Right atrium auricular region (tissue), 2 donors: ENCODE data around the gene HMCN1. TPM values are rescaled to one million over a fixed set of nuclear protein-coding genes. Genes with fewer than 3 reads are reported as not detected.
"Not testable (repeated sequence)": the region's sequence is repeated elsewhere in the genome, so short reads cannot be mapped to it uniquely, and the experiment has no call there.

ENCODE experiments used
- DNase-seq: peaks from one replicate; pipeline ENCODE4 v3.0.0-alpha.2; 2019; ENCODE audit warnings: low spot score
- H3K27ac ChIP-seq, 2 donors: fragments of 200-600 bp; sonication (generic); 1 replicate in 1 of 2; 2 replicates in 1 of 2; pipeline ENCODE4 v1.5.1; 2016 to 2019
- H3K27me3 ChIP-seq, 2 donors: fragments of 200-600 bp; sonication (generic); one replicate each; pipeline versions ENCODE4 v1.5.1 to v1.6.0; 2017 to 2019
- H3K36me3 ChIP-seq: fragments of 200-600 bp; sonication (generic); one replicate; pipeline ENCODE4 v1.5.1; 2016
- H3K4me1 ChIP-seq, 2 donors: fragments of 200-600 bp; sonication (generic); one replicate each; pipeline versions ENCODE4 v1.5.1 to v1.6.0; 2017 to 2019
- H3K4me3 ChIP-seq, 2 donors: fragments of 200-600 bp; sonication (generic); 1 replicate in 1 of 2; 2 replicates in 1 of 2; pipeline ENCODE4 v1.5.1; 2017 to 2019; ENCODE audit warnings: mild to moderate bottlenecking in 1 of 2, moderate library complexity in 1 of 2
- H3K9me3 ChIP-seq, 2 donors: fragments of 200-600 bp; sonication (generic); one replicate each; pipeline ENCODE4 v1.5.1; 2019
- total RNA-seq, 2 donors: library from RNA; depleted of rRNA; stranded (reverse); fragments of >200 nt; gene quantifications; one replicate each; pipeline ENCODE4 v1.1.0, GENCODE V29; 2016
- TF ChIP-seq, protein P1 (sequence below), 2 donors: fragments of 200-600 bp; sonication (generic); IDR thresholded peaks; one replicate each; pipeline ENCODE4 v1.5.1; 2019; ENCODE audit warnings: antibody characterized with exemption in 2 of 2

HMCN1 gene
- total RNA-seq, 2 donors from 2014 or later, result 14.8 to 20.2 TPM

GRCh38 chr1:185769136-185769535, 34.9 kb downstream of the HMCN1 start:
- Histone ChIP-seq H3K27ac (no peak overlapping the region), H3K4me1 (no peaks in the 10 kb centered on the region), H3K36me3 (no peaks in the 10 kb centered on the region)

DNA sequence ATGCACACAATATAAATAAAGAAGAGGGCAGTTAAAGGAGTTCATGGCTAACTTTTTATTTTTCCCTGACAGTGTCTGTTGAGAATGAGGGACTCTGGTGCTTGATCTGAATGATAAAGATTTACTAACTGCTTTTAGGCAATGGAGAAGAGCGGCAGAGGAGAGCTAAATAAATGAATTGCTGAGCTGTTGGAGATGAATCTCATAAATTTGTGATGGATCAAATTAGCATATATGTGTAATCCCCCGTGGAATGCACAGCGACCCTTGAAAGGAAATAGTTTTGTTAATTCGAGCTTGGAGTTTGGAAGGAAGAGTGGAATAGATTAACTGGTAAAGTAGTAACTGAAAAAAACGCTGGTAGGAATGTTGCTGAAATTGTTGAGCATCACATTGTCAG, 40.2 kb downstream of the HMCN1 start:
- Histone ChIP-seq H3K36me3 (no peaks in the 10 kb centered on the region), H3K27me3 (no peaks in the 10 kb centered on the region), H3K27ac (no peak overlapping the region), H3K4me3 (no peak overlapping the region), H3K4me1 (no peaks in the 10 kb centered on the region), H3K9me3 (no peaks in the 10 kb centered on the region)
- DNase-seq, result no peak
- TF ChIP-seq, protein P1, sequence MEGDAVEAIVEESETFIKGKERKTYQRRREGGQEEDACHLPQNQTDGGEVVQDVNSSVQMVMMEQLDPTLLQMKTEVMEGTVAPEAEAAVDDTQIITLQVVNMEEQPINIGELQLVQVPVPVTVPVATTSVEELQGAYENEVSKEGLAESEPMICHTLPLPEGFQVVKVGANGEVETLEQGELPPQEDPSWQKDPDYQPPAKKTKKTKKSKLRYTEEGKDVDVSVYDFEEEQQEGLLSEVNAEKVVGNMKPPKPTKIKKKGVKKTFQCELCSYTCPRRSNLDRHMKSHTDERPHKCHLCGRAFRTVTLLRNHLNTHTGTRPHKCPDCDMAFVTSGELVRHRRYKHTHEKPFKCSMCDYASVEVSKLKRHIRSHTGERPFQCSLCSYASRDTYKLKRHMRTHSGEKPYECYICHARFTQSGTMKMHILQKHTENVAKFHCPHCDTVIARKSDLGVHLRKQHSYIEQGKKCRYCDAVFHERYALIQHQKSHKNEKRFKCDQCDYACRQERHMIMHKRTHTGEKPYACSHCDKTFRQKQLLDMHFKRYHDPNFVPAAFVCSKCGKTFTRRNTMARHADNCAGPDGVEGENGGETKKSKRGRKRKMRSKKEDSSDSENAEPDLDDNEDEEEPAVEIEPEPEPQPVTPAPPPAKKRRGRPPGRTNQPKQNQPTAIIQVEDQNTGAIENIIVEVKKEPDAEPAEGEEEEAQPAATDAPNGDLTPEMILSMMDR (IDR thresholded peaks at IDR 0.05), result no peak

More at GRCh38 chr1:185769136-185769535, 34.9 kb downstream of the HMCN1 start:
- TF ChIP-seq, protein P1 (IDR thresholded peaks at IDR 0.05), result no peak
- Histone ChIP-seq H3K9me3 (no peaks in the 10 kb centered on the region), H3K4me3 (no peak overlapping the region), H3K27me3 (no peaks in the 10 kb centered on the region)
- no peak for DNase-seq

DNA sequence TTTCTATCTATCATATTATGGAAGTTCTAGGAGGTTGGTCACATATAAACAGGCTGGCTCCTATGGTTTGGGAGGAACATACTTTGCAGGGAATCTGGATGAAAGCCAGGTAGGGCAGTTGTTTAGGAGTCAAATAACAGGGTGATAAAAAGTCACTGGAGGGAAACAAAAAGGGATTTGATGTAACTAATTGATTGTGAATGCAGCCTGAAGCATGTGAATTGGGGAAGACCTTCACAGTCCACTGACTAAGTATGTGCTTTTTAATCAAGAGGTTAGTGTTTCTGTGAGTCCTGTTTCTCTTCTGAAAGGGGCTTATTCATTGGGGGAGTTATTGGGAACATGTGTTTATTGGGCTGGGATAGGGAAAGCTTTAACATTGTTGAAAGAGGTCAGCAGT, 41.3 kb downstream of the HMCN1 start:
- Histone ChIP-seq H3K36me3 (no peaks in the 10 kb centered on the region), H3K27me3 (no peaks in the 10 kb centered on the region), H3K9me3 (no peaks in the 10 kb centered on the region), H3K4me1 (no peaks in the 10 kb centered on the region), H3K27ac (no peak overlapping the region), H3K4me3 (no peak overlapping the region)
- TF ChIP-seq, protein P1 (IDR thresholded peaks at IDR 0.05), result no peak
- no peak for DNase-seq

DNA sequence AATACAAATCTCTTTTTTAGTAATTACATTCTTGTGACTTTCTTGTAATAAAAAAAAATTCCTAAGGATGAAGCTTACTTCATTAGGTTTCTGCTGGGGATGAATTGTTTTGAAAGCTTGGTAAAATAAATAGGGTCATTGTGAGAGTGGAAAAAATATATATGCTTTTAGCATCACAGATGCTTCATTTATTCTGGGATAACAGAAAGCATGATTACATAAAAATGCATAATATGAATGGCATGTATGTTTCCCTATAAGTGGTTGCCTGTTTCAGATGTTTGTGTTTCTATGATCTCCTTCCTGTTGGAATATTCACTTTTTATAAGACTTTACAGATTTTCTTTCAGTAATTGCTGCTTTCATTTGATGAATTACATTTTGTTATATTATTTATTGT, 42.3 kb downstream of the HMCN1 start:
- no peak for DNase-seq
- Histone ChIP-seq H3K36me3 (no peaks in the 10 kb centered on the region), H3K27me3 (no peaks in the 10 kb centered on the region), H3K4me1 (no peaks in the 10 kb centered on the region), H3K27ac (no peak overlapping the region), H3K9me3 (no peaks in the 10 kb centered on the region), H3K4me3 (no peak overlapping the region)
- TF ChIP-seq, protein P1 (IDR thresholded peaks at IDR 0.05), result no peak

GRCh38 chr1:185783860-185784259, 49.7 kb downstream of the HMCN1 start:
- H3K36me3 ChIP-seq, H3K27ac ChIP-seq, H3K9me3 ChIP-seq, H3K27me3 ChIP-seq, H3K4me3 ChIP-seq, DNase-seq: not testable (repeated sequence)
- H3K4me1 ChIP-seq, result peaks cover 0 to 22% of the 10 kb centered on the region in 2 donors

- no peak for DNase-seq
- Histone ChIP-seq H3K27ac (no peak overlapping the region), H3K9me3 (peaks cover 0 to 4% of the 10 kb centered on the region in 2 donors), H3K36me3 (no peaks in the 10 kb centered on the region), H3K4me1 (peaks cover 0 to 39% of the 10 kb centered on the region in 2 donors), H3K27me3 (no peaks in the 10 kb centered on the region), H3K4me3 (no peak overlapping the region)
- TF ChIP-seq, protein P1 (IDR thresholded peaks at IDR 0.05), result no peak
Measured at GRCh38 chr1:185785586-185785985, 51.4 kb downstream of the HMCN1 start.
